GDM1 (cell line): ENCODE results near the gene BPI.
"Not testable (repeated sequence)": the region's sequence is repeated elsewhere in the genome, so short reads cannot be mapped to it uniquely, and the experiment has no call there.

Experiments used
- DNase-seq: peaks from one replicate; lab custom pipeline; 2025; lab: John Stamatoyannopoulos, UW

The BPI gene

DNA sequence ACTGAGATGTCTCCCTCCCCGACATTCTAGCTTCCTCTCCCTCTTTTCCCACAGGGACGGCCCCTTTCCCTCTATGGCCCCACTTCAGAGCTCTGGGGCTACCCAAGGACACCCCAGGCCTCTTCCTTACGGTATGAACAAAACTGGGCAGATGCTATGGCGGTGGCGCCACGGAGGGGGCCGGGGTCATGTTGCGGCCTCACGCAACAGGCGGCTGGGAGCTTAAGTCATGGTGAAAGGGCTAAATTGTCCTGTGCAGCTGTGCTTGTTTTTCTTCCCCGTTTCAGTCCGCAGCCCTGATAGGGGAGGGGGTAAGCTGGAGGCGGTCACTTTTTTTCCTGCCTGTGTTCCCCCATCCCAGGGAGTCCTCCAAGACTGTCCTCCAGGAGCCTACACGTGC is 25.8 kb upstream of the BPI start:
- no peak for DNase-seq

DNA sequence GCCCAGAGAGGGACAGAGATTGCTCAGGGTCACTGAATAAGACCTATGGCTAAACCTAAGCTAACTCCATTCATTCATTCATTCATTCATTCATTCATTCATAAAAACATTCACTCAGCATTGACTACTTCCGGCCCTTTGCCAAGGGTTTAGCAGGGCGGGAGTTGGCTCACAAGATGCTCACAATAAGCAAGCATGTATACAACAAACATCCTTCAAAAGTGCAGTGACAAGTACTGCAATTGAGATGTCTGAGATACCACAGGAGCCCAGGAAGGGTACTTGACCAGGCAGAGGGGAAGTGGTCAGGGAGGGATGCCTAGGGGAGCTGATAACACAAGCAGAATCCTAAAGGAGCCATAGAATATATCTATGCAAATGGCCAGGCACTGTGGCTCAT is 25.2 kb upstream of the BPI start:
- no peak for DNase-seq

DNA sequence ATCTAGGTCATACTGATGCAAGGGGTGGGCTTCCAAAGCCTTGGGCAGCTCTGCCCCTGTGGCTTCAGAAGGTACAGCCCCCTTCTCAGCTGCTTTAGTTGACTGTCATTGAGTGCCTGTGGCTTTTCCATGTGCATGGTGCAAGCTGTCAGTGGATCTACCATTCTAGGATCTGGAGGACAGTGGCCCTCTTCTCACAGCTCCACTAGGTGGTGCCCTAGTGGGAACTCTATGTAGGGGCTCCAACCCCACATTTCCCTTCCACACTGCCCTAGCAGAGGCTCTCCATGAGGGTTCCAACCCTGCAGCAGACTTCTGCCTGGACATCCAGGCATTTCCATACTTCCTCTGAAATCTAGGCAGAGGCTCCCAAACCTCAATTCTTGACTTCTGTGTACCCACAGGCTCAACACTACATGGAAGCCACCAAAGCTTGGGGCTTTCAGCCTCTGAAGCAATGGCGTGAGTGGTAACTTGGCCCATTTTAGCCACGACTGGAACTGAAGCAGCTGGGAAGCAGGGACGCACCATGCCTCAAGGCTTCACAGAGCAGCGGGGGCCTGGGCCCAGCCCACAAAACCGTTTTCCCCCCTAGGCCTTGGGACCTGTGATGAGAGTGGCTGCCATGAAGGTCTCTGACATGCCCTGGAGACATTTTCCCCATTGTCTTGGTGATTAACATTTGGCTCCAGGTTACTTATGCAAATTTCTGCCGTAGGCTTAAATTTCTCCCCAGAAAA is 22.6 kb upstream of the BPI start:
- not testable (repeated sequence) for DNase-seq

DNA sequence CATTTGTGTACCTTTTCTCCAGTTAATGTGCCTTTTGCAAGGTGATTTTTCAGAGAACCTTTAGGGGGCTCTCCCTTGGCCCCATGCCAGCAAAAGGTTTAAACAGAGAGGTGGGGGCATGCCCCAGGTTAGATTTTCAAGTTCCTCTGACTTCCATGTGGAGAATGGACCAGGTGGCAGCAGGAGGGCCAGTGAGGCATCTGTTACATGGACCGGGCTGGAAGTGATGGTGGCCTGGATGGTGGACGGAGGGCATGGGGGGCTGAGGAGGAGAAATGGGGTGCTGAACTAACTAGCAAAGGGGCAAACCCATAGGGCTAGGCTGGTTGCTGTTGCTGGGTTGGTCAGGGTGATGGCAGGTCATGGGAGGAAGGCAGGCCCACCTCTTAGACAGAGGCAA is 20.7 kb upstream of the BPI start:
- DNase-seq, result no peak

DNA sequence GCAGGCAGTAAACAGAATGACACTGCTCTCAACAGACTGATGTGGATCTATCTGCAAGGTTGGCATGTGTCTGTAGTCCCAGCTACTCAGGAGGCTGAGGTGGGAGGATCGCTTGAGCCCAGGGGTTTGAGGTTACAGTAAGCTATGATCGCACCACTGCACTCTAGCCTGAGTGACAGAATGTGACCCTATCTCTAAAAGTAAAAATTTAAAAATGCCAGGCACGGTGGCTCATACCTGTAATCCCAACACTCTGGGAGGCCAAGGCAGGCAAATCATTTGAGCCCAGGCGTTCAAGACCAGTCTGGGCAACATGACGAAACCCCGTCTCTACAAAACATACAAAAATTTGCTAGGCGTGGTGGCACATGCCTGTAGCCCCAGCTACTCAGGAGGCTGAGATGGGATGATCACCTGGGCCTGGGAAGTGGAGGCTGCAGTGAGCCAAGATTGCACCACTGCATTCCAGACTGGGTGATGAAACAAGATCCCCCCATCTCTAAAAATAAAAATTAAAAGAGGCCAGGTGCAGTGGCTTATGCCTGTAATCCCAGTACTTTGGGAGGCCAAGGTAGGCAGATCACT is 19.8 kb upstream of the BPI start:
- not testable (repeated sequence) for DNase-seq

DNA sequence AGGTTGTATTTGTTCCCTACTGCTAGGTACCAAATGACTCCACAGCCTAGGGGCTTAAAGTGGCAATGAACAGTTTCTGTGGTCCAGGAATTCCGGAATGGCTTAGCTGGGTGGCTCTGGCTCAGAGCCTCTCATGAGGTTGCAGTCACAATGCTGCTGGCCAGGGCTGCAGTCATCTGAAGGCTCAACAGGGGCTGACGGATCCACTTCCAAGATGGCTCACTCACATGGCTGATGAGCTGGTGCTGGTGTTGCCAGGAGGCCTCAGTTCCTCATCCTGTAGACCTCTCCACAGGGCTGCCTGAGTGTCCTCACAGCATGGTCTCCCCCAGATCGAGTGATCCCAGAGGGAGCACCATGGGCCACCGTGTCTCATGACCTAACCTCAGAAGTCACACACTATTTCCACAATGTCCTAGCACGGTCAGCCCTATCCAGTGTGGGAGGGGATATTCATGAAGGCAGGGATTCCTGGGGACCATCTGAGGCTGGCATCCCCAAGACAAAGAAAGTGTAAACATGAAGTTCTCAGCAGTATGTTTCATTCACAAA is 19.0 kb upstream of the BPI start:
- no peak for DNase-seq

DNA sequence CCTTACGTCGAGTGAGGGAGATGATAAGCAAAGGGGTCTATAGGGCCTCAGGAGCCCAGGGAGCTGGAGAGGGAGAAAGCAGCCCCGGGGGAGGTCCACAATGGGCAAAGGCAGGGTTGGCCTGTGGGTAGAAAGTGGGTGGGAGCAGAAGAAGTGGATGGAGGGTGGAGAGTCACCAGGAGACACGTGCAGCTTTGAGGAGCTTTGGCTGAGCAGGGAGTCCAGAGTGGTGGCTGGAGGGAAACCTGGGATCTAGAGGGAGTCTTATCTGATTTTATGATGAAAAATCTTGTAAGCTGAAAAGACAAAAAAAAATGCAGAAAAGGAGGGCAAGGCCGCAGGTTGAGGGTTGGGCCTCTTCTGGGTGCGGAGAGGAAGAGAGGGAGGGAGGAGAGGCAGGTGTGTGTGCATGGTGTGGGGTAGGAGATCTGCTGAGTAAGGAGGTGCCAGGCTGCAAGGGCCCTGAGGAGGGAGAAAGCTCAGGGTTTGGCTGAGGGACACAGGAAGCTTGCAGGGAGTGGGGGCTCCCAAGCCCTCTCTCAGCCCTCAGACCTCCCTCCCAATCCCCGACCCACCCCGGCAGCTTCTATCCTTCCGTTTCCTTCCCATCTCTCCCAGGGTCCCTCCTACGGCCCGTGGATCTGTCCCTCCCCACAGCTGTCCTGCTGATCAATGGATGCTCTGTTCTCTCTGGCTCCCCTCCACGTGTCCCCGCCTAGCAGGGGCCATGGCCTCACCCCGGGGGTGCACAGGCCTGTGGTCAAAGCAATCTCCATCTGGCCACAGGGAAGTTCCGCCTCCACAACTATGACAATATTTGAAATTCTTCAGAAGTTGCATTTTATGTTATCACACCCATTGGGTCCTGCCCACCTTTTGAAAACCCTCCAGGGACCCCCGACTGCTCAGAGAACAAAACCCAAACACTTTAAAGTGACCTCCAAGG is 17.1 kb upstream of the BPI start:
- DNase-seq, result no peak

DNA sequence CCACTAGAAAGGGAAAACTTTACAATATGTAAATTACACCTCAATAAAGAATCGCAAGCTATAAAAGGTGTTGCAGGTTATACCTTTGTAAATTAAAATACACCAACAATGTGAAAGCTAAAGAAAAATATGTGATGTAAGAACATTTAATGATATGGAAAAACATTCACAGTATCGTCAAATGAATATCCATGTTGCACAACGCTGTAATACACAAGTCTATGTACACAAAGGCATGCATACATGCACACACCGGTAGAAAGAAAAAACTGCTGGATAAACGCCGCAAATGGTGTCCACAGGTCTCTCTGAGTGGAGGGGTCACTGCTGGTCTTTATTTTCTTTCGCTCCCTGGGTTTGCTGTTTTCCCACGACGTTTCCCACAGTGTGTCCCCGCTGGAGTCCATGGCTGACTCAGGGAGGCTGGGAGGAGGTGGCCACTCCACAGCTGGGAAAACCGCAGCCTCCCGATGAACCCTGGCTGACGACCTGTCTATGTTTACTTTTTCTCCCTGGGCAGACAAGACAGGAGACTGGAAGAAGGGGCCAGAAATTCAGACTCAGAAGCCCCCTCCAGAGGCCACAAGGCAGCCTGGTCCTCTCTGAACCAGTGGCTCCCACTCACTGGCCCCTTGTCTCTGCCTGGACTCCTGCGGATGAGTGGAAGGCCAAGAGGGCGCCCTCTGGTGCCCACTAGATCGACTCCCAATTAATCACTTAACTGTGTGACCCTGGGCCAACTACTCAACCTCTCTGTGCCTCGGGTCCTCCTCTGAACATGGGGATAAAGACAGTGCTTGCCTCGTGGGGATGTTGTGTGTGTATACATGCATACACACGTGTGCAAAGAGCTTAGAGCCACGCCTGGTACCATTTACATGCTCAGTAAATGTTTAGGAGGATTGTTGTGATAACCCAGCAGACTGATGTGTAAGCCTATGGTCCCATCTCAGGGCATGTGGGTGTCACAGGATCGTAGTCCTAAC is 12.8 kb upstream of the BPI start:
- DNase-seq, result no peak

DNA sequence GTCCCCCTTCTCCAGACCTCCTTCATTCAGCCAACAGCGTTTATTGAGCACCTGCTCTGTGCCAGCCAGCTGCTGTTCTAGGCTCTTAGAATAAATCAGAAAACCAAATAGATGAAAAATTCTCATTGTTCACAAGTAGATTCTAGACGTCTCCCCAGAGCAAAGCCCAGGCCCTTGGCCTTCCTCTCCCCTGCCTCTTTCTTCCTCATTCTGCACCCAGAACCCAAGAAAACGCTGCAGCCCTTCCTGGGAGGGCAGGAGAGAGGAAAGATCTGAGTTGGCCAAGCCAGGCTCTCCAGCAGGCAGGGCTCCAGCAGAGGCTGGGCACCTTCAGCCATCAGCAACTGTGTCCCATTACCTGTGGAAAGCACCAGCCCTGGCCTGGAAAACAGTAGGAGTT is 12.0 kb upstream of the BPI start:
- no peak for DNase-seq

DNA sequence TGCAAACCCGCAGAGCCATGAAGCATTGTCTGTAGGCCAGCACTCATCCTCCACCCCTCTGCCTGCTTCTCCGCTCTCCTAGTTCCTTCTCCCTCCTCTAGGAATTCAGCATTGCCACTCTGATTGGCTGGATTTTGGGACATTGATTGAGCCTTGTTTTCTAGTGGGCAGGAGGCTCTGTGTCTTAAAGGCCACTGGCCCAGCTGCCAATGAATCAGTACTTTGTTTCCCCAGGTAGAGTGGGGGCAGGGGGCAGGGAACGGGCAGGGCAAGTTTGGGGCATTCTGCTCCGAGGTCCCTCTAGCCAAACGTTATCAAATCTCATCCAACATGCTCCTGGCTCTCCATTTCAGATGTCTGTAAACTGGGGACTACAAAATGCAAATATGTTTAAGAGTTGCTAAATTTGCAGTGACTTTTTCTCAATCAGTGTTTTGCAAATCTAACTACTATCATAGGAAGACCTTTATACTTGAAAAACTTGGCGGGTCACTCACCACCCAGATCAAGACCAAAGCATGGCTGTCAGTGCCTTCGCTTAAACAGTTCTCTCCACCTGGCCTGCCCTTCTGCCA is 10.4 kb upstream of the BPI start:
- DNase-seq, result no peak

DNA sequence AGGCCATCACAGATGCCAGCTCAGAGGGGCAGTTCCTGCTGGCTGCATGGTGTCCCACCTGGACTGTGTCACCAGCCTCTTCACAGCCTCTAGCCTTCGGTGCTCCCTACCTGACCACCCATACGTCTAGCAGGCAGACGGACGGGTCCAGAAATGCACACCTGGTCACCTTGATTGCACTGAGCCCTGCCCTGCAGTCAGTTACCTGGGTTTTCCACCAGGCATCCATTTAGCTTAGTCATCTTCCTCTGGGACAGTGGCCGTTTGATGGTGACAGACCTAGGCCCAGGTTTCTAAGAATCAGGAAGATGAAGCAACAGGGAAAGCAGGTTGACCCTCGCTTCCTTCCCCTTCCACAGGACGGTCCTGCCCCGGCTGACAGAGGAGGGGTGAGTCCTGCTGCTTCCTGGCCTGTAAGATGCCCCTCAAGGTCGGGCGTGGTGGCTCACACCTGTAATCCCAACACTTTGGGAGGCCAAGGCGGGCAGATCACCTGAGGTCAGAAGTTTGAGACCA is 9.8 kb upstream of the BPI start:
- DNase-seq, result no peak

DNA sequence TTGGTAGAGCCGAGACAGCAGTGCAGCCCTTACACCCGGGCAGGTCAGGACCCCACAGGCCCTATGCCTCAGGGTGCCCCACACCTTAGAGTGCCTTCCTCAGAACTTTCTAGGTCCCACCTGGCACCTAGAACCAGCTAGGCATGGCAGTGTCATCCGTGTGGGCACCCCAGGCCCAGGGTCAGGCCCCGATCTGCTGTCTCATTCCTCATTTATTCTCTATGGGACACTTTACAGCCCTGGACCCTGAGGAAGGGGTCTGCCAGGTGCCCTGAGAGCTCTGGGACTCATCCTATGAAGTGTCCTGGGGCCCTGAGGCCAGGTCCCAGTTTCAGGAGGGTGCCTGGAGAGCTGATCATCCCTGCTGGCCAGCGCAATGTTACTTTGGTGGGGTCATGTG is 8.1 kb upstream of the BPI start:
- no peak for DNase-seq

DNA sequence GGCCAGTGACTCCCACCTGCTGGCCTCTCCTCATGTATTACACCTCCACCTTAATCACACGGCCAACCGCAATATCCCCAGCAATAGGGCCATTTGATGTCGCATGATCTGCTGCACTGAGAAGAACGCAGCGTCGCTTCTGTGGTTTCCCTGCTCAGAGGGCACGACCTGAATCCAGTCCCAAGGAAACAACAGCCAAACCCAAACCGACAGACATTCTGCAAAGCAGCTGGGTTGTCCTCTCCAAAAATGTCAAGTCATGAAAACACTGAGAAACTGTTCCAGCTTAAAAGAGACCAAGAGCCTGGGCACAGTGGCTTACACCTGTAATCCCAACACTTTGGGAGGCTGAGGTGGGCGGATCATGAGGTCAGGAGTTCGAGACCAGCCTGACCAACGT is 7.5 kb upstream of the BPI start:
- no peak for DNase-seq

DNA sequence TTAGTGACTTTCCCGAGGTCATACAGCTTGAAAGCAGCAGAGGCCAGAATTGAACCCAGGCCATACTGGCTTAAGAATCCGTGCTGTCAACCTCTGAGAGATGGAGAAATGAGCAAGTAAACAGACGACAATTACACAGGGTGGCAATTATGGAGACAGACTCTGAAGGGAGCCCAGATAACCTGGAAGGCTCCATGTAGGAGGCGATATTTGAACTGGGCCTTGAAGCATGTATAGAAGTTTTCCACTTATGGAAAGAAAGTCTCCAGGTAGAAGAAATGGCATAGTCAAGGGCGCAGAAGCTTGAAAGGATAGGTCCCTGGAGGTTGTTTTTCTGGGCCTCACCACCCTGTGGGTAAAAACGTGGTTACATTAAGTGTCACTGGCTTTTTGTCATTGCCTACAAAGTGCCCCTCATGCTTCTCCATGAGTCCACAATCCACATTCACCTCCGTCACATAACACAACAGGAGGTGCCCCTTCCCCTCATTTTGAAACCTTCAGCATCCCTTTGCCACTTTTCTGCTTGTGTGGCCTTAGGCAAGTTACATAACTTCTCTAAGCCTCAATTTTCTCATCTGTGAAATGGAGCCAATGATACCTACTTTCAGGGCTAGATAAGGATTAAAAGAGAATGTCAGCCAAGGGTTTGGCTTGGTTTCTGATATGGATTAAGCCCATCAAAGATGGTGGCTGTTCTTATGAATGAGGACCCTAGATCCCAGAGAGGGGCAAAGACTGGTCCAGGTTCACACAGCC is 5.9 kb upstream of the BPI start:
- no peak for DNase-seq

DNA sequence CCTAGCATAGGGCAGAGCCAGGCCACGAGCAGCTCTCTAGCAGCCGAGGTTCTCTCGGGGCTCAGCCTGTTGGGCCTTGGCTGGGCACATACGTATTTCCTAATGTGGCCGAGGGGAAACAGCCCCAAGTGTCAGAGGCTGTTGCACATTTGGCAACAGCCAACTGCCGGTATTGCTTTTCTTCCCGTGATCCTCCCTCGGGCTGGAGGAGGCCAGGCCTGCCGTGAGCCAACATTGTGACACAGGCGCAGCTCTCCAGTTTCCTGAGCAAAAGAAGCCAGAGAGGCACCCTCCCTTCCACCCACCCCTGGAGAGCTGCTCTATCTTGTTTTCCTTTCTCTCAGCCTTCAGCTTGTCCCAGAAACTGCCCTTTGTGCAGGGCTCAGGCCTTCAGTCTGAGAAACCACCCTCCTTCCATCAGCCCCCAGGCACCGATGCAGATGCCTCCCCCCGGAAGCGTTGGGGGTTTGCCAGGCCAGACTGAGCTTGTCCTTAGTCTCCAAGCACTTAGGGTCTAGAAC is 5.1 kb upstream of the BPI start:
- no peak for DNase-seq

DNA sequence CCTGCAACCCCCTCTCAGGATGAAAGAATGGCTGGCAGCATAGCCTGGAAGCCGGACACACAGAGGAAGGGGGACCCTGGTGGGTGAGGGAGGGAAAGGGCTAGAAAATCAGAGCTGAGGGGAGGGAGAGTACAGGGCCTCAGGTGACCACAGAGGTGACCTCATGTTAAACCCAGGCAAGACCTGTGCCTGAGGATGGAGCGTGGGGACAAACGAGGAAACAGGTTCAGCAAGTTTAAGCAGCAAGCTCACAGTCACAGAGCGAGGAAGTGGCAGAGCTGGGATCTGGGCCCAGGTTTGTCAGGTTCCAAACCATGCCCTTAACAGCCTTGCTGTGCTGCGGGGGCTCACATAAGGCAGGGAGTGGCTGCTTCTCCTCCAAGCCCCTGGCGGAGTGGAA is 4.0 kb upstream of the BPI start:
- DNase-seq, result no peak

DNA sequence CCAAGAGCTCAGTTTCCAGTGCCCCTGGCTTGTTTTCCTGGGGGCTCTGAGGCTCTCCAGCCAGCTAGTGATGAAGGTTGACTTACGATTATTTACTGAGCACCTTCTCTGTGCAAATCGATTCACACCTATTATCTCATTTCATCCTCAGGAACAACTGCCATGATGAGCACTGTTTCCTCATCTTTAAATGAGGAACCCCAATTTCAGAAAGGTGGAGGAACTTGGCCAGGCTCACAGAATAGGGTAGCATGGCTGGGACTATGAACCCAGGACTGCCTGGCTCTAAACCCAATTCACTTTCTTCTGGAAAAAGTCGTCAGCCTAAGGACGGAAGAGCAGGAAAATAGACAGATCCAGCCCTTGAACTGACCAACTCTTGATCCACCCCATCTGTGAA is 3.5 kb upstream of the BPI start:
- DNase-seq, result no peak

DNA sequence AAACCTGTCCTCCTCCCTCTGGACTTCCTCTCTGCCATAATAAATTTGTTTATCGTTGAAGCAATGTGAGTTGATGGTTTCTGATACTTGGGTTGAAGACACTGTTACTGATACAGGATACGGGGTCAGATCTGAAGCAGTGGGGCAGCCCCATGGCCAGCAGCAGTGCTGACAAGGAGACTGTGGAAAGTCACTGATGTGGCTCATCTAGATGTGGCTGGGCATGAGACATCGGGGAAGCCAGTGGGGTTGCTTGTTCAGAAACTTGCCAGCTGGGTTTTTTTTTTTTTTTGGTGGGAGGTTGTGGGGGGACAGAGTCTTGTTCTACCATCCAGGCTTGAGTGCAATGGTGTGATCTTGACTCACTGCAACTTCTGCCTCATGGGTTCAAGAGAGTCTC is 2.6 kb upstream of the BPI start:
- no peak for DNase-seq

DNA sequence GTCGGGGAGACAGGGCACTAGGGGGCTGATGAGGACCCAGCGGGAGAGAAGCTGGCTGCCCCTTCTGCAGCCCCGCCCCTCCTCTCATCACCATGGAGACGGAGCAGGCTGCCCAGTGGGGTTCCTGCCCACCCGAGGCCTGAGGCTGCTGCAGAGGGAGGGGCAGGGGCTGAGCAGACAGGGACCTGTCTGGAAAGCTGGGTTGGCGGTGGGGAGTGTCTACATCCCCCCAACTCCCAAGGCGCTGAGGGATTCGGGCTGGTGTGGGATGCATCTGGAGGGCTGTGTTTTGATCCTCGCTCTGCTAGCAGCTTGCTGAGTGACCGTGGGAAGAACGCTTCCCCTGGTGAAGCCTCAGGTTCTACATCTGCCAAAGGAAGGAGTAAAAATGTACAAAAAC is 1.2 kb upstream of the BPI start:
- DNase-seq, result no peak
